HEK293 (cell line): ENCODE measurements around the gene SPHK1.

ENCODE experiments used
- EGR2 ChIP-seq: fragments of 450-650 bp; formaldehyde crosslinking; IDR thresholded peaks from 2 replicates; pipeline ENCODE4 v1.5.1; 2016; ENCODE audit warnings: low read depth, missing biosample characterization, missing genetic modification characterization
- YY1 ChIP-seq: fragments of 450-650 bp; formaldehyde crosslinking; IDR thresholded peaks from 2 replicates; pipeline ENCODE4 v1.5.1; 2018; ENCODE audit warnings: missing biosample characterization, missing genetic modification characterization
- ZNF24 ChIP-seq: fragments of 450-650 bp; formaldehyde crosslinking; IDR thresholded peaks from 2 replicates; pipeline ENCODE4 v1.5.1; 2016; ENCODE audit warnings: missing biosample characterization, missing genetic modification characterization
- ZNF530 ChIP-seq: fragments of 450-650 bp; formaldehyde crosslinking; IDR thresholded peaks from 2 replicates; pipeline ENCODE4 v1.5.1; 2016; ENCODE audit warnings: low read depth, missing biosample characterization, missing genetic modification characterization
- ZNF707 ChIP-seq: fragments of 450-650 bp; formaldehyde crosslinking; IDR thresholded peaks from 2 replicates; pipeline ENCODE4 v1.5.1; 2016; ENCODE audit warnings: missing biosample characterization, missing genetic modification characterization
- TF ChIP-seq, protein P1 (sequence below): fragments of 450-650 bp; formaldehyde crosslinking; IDR thresholded peaks from 2 replicates; pipeline ENCODE4 v1.5.1; 2016; ENCODE audit warnings: missing biosample characterization, missing genetic modification characterization
- TF ChIP-seq, protein P2 (sequence below): fragments of 450-650 bp; formaldehyde crosslinking; IDR thresholded peaks from 2 replicates; pipeline ENCODE4 v1.5.1; 2016; ENCODE audit warnings: missing biosample characterization, missing genetic modification characterization, borderline replicate concordance
- TF ChIP-seq, protein P3 (sequence below): fragments of 450-650 bp; formaldehyde crosslinking; IDR thresholded peaks from 2 replicates; pipeline ENCODE4 v1.5.1; 2016; ENCODE audit warnings: missing biosample characterization, missing genetic modification characterization

DNA sequence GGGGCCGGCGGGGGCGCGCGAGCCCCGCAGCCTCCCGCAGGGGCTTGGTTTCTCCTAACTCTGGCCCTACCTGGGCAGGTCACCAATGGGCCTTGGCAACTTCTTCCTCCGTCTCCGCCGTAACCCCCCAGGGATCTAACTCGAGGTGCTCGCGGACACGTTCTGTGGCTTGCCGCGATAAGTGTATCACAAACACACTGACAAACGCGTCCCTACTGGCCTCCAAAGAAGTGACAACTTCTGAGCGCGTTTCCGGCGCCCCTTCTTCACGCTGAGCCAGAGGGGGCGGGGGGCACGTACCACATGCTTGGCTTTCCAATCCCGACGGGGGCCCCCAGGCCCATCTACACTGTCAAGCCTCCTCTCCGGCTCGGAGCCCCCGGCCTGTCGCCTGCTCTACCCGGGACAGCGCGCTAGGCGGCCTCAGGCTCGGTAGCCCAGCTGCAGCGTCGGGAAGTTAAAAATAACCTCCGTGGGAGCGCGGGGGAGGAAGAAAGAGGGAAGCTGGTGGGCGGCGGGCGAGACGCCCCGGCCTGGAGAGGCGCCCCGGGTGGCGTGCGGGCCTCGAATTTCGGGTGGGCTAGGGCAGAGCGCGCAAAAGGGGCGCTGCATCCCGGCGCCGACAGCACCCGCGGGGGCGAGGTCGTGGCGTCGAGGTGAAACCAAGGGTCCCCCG lies 725 bp upstream of the SPHK1 start:
- no peak for TF ChIP-seq ZNF707 (tag by site-specific recombination)
- TF ChIP-seq, protein P1, sequence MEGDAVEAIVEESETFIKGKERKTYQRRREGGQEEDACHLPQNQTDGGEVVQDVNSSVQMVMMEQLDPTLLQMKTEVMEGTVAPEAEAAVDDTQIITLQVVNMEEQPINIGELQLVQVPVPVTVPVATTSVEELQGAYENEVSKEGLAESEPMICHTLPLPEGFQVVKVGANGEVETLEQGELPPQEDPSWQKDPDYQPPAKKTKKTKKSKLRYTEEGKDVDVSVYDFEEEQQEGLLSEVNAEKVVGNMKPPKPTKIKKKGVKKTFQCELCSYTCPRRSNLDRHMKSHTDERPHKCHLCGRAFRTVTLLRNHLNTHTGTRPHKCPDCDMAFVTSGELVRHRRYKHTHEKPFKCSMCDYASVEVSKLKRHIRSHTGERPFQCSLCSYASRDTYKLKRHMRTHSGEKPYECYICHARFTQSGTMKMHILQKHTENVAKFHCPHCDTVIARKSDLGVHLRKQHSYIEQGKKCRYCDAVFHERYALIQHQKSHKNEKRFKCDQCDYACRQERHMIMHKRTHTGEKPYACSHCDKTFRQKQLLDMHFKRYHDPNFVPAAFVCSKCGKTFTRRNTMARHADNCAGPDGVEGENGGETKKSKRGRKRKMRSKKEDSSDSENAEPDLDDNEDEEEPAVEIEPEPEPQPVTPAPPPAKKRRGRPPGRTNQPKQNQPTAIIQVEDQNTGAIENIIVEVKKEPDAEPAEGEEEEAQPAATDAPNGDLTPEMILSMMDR: peak; percentile 89; the same call in 1 of the 2 replicates
- TF ChIP-seq ZNF530 (tag by site-specific recombination): no peak
- TF ChIP-seq ZNF24: no peak
- TF ChIP-seq YY1 (tag by site-specific recombination): no peak
- peak; percentile 80 for TF ChIP-seq EGR2 (tag by site-specific recombination)
- TF ChIP-seq, protein P2, sequence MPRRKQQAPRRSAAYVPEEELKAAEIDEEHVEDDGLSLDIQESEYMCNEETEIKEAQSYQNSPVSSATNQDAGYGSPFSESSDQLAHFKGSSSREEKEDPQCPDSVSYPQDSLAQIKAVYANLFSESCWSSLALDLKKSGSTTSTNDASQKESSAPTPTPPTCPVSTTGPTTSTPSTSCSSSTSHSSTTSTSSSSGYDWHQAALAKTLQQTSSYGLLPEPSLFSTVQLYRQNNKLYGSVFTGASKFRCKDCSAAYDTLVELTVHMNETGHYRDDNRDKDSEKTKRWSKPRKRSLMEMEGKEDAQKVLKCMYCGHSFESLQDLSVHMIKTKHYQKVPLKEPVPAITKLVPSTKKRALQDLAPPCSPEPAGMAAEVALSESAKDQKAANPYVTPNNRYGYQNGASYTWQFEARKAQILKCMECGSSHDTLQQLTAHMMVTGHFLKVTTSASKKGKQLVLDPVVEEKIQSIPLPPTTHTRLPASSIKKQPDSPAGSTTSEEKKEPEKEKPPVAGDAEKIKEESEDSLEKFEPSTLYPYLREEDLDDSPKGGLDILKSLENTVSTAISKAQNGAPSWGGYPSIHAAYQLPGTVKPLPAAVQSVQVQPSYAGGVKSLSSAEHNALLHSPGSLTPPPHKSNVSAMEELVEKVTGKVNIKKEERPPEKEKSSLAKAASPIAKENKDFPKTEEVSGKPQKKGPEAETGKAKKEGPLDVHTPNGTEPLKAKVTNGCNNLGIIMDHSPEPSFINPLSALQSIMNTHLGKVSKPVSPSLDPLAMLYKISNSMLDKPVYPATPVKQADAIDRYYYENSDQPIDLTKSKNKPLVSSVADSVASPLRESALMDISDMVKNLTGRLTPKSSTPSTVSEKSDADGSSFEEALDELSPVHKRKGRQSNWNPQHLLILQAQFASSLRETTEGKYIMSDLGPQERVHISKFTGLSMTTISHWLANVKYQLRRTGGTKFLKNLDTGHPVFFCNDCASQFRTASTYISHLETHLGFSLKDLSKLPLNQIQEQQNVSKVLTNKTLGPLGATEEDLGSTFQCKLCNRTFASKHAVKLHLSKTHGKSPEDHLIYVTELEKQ (tag by site-specific recombination): no peak
- TF ChIP-seq, protein P3, sequence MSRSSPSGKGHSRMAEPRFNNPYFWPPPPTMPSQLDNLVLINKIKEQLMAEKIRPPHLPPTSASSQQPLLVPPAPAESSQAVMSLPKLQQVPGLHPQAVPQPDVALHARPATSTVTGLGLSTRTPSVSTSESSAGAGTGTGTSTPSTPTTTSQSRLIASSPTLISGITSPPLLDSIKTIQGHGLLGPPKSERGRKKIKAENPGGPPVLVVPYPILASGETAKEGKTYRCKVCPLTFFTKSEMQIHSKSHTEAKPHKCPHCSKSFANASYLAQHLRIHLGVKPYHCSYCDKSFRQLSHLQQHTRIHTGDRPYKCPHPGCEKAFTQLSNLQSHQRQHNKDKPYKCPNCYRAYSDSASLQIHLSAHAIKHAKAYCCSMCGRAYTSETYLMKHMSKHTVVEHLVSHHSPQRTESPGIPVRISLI: no peak
